ENCODE measurements around the gene ZNF786. TPM values are rescaled to one million over a fixed set of nuclear protein-coding genes. Genes with fewer than 3 reads are reported as not detected.
"Not testable (repeated sequence)": the region's sequence is repeated elsewhere in the genome, so short reads cannot be mapped to it uniquely, and the experiment has no call there.

Gene ZNF786
- total RNA-seq, 4 donors from 2014 or later: 6.1 to 8.6 (median 7.0) TPM

- TF ChIP-seq POLR2AphosphoS5 (IDR thresholded peaks at IDR 0.05) (no peak), EP300 (IDR thresholded peaks at IDR 0.05) (no peak), POLR2A (IDR thresholded peaks at IDR 0.05) (no peak), CTCF (IDR thresholded peaks at IDR 0.05) (no peak)
- no peaks in the 10 kb centered on the region for H3K27me3 ChIP-seq
- peaks cover 0 to 45% of the 10 kb centered on the region in 2 donors for H3K36me3 ChIP-seq
- peaks cover 0 to 13% (median 0%) of the 10 kb centered on the region in 3 donors for H3K4me1 ChIP-seq
- no peak overlapping the region for H3K27ac ChIP-seq
- no peaks in the 10 kb centered on the region for H3K9me3 ChIP-seq
- ATAC-seq: no peak
- WGBS, 2 donors (ENCODE audit: low coverage in 1 of 2): 30 to 70% methylated on average over 2 to 4 of the region's 4 CpGs
- H3K4me3 ChIP-seq: no peak overlapping the region
These were observed 22.6 kb downstream of the ZNF786 start for GRCh38 chr7:149067869-149068268.

- Histone ChIP-seq H3K27ac (no peak overlapping the region), H3K4me3 (no peak overlapping the region), H3K36me3 (peaks cover 0 to 11% of the 10 kb centered on the region in 2 donors), H3K9me3 (no peaks in the 10 kb centered on the region), H3K4me1 (peaks cover 0 to 13% (median 0%) of the 10 kb centered on the region in 3 donors), H3K27me3 (no peaks in the 10 kb centered on the region)
- TF ChIP-seq POLR2AphosphoS5 (IDR thresholded peaks at IDR 0.05): no peak
- no peak for TF ChIP-seq POLR2A (IDR thresholded peaks at IDR 0.05)
- no peak for TF ChIP-seq CTCF (IDR thresholded peaks at IDR 0.05)
- no peak for TF ChIP-seq EP300 (IDR thresholded peaks at IDR 0.05)
- no peak for ATAC-seq
These were observed 27.0 kb downstream of the ZNF786 start for GRCh38 chr7:149063476-149063875.

- not testable (repeated sequence) for H3K27me3 ChIP-seq, H3K9me3 ChIP-seq, H3K4me3 ChIP-seq, ATAC-seq, H3K36me3 ChIP-seq, H3K27ac ChIP-seq
- peaks cover 0 to 13% (median 0%) of the 10 kb centered on the region in 3 donors for H3K4me1 ChIP-seq
- WGBS, 2 donors (ENCODE audit: low coverage in 1 of 2): 78 to 89% methylated on average over 5 to 9 of the region's 10 CpGs
These were observed 28.2 kb downstream of the ZNF786 start for GRCh38 chr7:149062217-149062899.

- WGBS, 2 donors (ENCODE audit: low coverage in 1 of 2): 43 to 71% methylated on average over 1 of the region's 1 CpG
- H3K27me3 ChIP-seq: no peaks in the 10 kb centered on the region
- H3K9me3 ChIP-seq: no peaks in the 10 kb centered on the region
- peaks cover 0 to 7% (median 0%) of the 10 kb centered on the region in 3 donors for H3K4me1 ChIP-seq
- no peak for TF ChIP-seq POLR2A (IDR thresholded peaks at IDR 0.05)
- no peak for TF ChIP-seq POLR2AphosphoS5 (IDR thresholded peaks at IDR 0.05)
- no peak for TF ChIP-seq CTCF (IDR thresholded peaks at IDR 0.05)
- TF ChIP-seq EP300 (IDR thresholded peaks at IDR 0.05): no peak
- no peak overlapping the region for H3K4me3 ChIP-seq
- no peak overlapping the region for H3K27ac ChIP-seq
- no peaks in the 10 kb centered on the region for H3K36me3 ChIP-seq
- no peak for ATAC-seq
These were observed 30.4 kb downstream of the ZNF786 start for GRCh38 chr7:149060156-149060555.

GRCh38 chr7:149053885-149054284, 36.6 kb downstream of the ZNF786 start:
- no peak for ATAC-seq
- H3K36me3 ChIP-seq: no peaks in the 10 kb centered on the region
- H3K27ac ChIP-seq: no peak overlapping the region
- no peaks in the 10 kb centered on the region for H3K4me1 ChIP-seq
- no peaks in the 10 kb centered on the region for H3K27me3 ChIP-seq
- TF ChIP-seq CTCF (IDR thresholded peaks at IDR 0.05): no peak
- no peak for TF ChIP-seq POLR2AphosphoS5 (IDR thresholded peaks at IDR 0.05)
- TF ChIP-seq EP300 (IDR thresholded peaks at IDR 0.05): no peak
- TF ChIP-seq POLR2A (IDR thresholded peaks at IDR 0.05): no peak
- 90 to 93% methylated on average over 6 to 7 of the region's 8 CpGs for WGBS, 2 donors (ENCODE audit: low coverage in 1 of 2)
- H3K4me3 ChIP-seq: no peak overlapping the region
- H3K9me3 ChIP-seq: no peaks in the 10 kb centered on the region
